IPS DF 19.7 (cell line): Measurements from ENCODE around the gene MAML3.

Source experiments
- DNase-seq: peaks from one replicate; pipeline ENCODE4 v3.0.0-alpha.2; 2013; ENCODE audit warnings: low read depth, low spot score

The MAML3 gene

GRCh38 chr4:140003876-140004548, 150.0 kb downstream of the MAML3 start:
- DNase-seq, result no peak

- DNase-seq, result no peak
These were observed 153.8 kb downstream of the MAML3 start for GRCh38 chr4:140000232-140000631.

DNA sequence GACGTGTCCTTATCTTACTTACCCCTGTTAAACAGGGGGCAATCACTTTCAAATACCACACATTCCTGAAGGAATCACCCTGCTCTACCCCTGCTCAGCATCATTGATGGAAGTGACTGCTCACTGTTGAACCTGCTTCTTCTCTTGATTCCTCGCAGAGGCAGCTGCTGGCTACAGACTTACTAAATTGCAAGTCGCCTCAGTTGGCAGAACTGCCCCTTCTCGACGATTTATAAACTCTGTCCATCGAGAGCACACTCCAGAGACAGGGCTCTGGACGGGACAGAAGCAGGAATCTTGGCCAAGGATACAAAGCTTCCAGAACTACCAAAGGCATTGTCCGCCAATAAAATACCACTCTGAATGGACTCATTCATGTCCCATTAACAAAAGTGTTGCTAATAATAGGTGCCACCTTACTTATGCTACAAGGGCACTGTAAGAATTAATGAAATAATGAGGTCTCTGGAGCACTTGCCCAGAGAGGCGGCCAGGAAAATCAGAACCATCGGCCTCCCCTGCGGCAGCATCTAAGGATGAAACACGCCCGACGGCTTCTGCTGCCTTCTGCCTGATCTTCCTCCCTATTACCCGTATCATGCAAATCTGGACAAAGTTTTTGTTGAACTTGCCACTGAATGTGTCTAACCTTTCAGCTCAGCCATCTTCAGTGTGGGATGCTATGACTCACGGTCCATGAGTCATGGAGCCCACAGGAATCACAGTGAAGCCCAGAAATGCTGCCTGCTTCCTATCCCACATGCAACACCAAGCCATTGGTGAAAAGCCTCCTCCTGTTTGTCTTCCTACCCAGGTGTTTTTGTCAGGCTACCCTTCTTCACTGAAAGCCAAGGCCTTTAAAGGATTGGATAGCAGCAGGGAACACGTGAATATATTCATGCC, 164.9 kb downstream of the MAML3 start:
- no peak for DNase-seq

- DNase-seq, result no peak
These were observed 166.5 kb downstream of the MAML3 start for GRCh38 chr4:139987502-139987850.

- no peak for DNase-seq
These were observed 167.1 kb downstream of the MAML3 start for GRCh38 chr4:139986689-139987501.

GRCh38 chr4:139986106-139986505, 167.9 kb downstream of the MAML3 start:
- DNase-seq, result no peak

- DNase-seq, result no peak
These were observed 168.6 kb downstream of the MAML3 start for GRCh38 chr4:139985401-139985800.

- no peak for DNase-seq
These were observed 169.5 kb downstream of the MAML3 start for GRCh38 chr4:139984471-139984870.

- DNase-seq, result no peak
These were observed 175.3 kb downstream of the MAML3 start for GRCh38 chr4:139978692-139979091.

DNA sequence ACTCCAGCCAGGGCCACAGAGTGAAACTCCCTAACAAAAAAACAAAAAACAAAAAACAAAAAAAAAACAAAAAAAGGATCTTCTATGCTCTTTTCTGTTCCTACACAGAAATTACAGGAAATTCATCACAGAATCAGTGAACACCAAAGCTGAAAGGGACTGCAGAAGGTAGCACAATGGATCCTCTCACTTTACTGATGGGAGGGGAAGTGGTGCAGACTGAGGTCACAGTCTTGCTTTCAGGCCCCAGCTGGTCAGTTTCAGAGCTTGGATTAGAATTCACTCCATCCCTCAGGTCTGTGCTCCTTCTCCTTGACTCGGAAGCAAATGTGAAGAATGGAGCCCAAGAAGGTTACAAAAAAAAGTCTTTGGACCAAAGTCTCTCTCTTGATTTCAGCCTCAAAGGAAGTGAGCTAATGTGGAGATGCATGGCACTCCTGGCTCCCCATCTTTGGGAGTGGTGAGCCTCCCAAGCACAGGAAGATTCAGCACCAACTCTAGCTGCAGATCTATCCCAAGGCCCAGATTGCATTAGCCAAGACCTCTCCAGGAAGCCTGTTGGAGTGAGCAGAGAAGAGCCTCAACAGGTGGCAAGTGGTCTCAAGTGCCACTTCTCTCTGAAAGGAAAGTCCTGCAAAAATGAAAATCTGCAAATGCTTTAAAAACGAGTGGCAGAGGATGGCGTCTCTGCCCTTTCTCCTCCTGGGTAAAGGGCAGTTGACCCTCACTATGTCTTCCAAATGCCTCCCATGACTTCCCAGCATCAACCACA, 176.0 kb downstream of the MAML3 start:
- DNase-seq, result no peak

DNA sequence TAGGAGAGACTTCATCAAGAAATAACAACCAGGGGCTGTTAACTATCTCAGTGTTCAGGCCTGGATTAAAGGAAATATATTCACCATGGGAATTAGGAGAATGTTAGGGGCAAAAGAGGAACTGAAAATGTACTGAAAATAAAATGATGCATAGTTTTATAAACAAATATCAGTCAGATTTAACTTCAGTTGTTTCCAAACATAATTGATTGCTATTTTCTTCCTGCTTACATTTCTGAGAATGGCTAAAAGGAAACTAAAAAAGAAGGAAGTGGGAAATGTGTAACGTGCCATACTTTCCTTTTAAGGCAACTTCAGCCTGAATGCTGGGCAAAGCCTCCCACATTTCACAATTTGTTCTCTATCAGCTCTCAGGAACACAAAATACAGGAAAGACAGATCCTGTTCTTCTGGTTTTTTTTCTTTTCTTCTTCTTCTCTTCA, 178.1 kb downstream of the MAML3 start:
- no peak for DNase-seq

GRCh38 chr4:139973616-139974015, 180.4 kb downstream of the MAML3 start:
- no peak for DNase-seq

- no peak for DNase-seq
These were observed 181.0 kb downstream of the MAML3 start for GRCh38 chr4:139973015-139973414.

DNA sequence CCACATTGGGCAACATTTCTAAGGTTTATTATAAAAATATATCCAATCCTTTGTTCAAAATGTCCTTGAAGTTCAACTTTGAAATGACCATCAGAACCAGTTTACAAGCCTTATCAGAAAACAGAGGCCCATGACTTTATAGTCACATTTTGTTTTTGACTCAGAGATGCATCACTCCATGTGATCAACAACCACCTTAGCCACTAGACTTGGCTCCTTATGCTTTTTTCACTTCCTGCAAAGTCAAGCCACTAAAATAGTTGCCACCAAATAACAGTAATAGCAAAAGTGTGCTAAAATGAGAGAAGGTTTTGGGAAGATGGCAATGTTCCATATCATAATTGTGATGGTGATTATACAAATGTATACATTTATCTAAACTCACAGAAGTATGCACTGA, 181.7 kb downstream of the MAML3 start:
- DNase-seq, result no peak

- no peak for DNase-seq
These were observed 182.9 kb downstream of the MAML3 start for GRCh38 chr4:139971111-139971510.

DNA sequence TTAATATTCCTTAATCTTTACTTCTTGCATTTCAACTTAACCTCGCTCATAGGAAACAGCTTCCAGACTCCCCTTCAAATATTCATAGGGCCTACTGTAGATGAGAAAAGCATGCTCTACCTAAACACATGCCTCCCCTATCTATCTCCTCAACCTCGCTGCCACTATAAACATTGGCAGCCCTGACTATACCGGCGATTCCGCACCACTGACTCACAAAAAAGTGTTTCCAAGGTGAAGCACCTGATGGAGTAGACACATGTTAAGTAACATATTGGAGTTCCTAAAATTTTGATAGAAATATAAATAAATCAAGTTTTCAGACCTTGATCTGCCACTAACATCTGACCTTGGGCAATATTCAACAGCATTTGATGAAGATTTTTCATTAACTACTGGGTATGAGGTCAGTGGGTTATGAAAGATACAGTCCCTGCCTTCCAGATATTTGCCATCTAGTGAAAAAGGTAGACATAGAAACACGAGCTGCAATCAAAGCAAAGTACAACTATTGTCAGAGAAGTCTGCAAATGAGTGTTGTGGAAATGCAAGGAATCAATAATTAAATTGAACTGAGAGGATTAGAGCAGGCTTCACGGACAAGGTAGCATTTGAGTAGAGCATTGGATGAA, 184.2 kb downstream of the MAML3 start:
- DNase-seq, result no peak

- DNase-seq, result no peak
These were observed 185.2 kb downstream of the MAML3 start for GRCh38 chr4:139968831-139969230.

- DNase-seq, result no peak
These were observed 187.6 kb downstream of the MAML3 start for GRCh38 chr4:139966383-139966782.

DNA sequence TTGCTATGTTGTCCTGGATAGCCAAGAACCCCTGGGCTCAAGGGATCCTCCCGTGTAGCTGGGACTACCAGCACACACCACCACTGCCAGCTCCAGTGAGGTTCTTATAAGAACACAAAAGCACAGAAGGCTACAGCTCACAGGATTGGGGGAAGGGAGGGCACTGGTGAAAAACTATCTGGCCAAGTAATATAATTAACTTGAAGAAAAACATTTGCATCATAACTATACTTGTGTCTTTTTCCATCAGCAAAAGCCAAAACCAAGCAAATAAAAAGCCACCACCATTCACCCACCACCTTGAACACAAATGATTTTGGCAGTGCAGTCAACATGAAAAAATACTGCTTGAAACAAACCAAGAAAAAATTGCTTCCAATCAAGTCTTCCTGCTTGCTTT, 188.2 kb downstream of the MAML3 start:
- no peak for DNase-seq

GRCh38 chr4:139963708-139964107, 190.3 kb downstream of the MAML3 start:
- no peak for DNase-seq

DNA sequence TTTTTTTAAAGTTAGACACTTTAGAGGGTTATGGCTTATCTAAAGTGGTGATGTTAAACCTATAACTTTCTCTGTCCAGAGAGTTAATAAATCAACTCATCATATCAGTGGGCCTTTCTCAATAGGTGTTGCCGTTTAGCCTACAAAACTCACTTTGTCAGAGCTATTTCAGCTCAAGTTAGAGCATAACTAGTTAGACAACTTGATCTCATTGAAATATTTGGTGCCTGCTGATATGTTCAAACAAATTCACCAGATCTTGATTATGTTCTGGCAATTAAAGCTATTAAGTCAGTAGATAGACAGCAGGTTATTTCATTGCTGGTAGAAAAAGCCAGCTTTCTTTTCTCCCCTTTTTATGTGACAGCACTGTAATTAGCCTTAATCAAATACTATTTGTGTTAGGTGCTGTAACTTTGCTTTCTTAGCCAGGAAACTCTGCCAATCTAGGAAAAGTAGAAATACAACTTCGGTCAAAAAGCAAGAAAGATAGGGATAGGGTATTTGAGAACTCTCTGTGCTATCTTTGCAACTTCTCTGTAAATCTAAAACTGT, 191.8 kb downstream of the MAML3 start:
- DNase-seq, result no peak
